ENCODE results near the gene WNT7B.

Gene WNT7B

GRCh38 chr22:45976254-45977002 is 534 bp downstream of the WNT7B start:
- peak; percentile 51 for DNase-seq (ENCODE audit: low read depth)
- H3K4me3 ChIP-seq (ENCODE audit: low read length) = peak overlapping the region; percentile 66
- no peak for TF ChIP-seq CTCF (IDR thresholded peaks at IDR 0.05; ENCODE audit: insufficient read depth, low read depth, low read length, missing control alignments)

GRCh38 chr22:45975164-45976161 is 1.5 kb downstream of the WNT7B start:
- DNase-seq (ENCODE audit: low read depth) = peak; percentile 85
- peak overlapping the region; percentile 66 for H3K4me3 ChIP-seq (ENCODE audit: low read length)
- TF ChIP-seq CTCF (IDR thresholded peaks at IDR 0.05; ENCODE audit: insufficient read depth, low read depth, low read length, missing control alignments) = no peak

GRCh38 chr22:45974498-45974897 is 2.5 kb downstream of the WNT7B start:
- no peak for DNase-seq (ENCODE audit: low read depth)
- TF ChIP-seq CTCF (IDR thresholded peaks at IDR 0.05; ENCODE audit: insufficient read depth, low read depth, low read length, missing control alignments) = no peak
- H3K4me3 ChIP-seq (ENCODE audit: low read length) = peak overlapping the region; percentile 66

GRCh38 chr22:45972889-45973253 is 4.1 kb downstream of the WNT7B start:
- no peak for TF ChIP-seq CTCF (IDR thresholded peaks at IDR 0.05; ENCODE audit: insufficient read depth, low read depth, low read length, missing control alignments)

DNA sequence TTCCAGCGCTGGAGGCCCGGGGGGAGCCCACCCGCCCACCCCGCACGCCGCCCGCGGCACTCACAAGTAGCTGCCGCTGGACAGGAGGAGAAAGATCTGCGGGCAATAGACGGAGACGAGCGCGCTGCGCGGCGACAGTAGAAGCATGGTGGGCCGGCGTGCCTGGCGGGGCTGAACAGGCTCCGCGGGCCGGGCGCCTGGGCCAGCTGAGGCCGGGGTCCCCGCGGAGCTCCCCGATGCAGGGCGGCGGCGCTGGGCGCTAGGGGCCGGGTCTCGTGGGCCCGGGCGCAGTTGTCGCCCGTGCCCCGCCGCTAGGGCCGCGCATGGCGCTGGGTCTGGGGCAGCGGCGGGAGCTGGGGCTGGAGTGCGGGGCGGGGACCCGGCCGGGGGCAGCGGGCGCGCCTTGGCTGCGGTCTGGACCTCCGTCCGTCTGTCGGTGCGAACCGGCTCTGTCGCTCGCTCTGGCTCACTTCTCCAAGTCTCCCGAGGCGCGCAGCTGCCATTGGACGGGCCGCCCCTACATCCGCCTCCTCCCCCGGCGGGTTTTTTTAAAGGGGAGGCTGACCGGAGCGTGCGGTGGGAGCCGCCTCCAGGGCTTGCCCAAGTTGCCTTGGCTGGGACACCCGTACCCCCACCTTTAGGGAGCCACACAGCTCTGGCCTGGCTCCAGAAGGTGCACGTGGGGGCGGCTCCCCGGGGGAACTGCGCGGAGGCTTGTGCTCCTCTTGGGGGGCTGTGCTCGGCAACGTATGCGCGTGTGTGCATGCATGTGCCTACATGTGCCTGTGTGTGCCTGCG is 4.7 kb downstream of the WNT7B start:
- peak; percentile 40 for DNase-seq (ENCODE audit: low read depth)
- H3K4me3 ChIP-seq (ENCODE audit: low read length) = no peak overlapping the region
- TF ChIP-seq CTCF (IDR thresholded peaks at IDR 0.05; ENCODE audit: insufficient read depth, low read depth, low read length, missing control alignments) = no peak

More at GRCh38 chr22:45972889-45973253, 4.1 kb downstream of the WNT7B start:
- no peak for DNase-seq (ENCODE audit: low read depth)
- no peak overlapping the region for H3K4me3 ChIP-seq (ENCODE audit: low read length)

- no peak for DNase-seq (ENCODE audit: low read depth)
- H3K4me3 ChIP-seq (ENCODE audit: low read length) = peak overlapping the region; percentile 15
- TF ChIP-seq CTCF (IDR thresholded peaks at IDR 0.05; ENCODE audit: insufficient read depth, low read depth, low read length, missing control alignments) = no peak
Measured at GRCh38 chr22:45971408-45972028, 5.4 kb downstream of the WNT7B start.

Data from epithelial cell of esophagus (primary cell).